ENCODE measurements around the gene MYO1D.

GRCh38 chr17:32901743-32902142, 24.8 kb upstream of the MYO1D start:
- TF ChIP-seq POLR2AphosphoS5 (IDR thresholded peaks at IDR 0.05) (no peak), CTCF (IDR thresholded peaks at IDR 0.05) (no peak)
